ENCODE results near the gene VIT.

VIT gene

DNA sequence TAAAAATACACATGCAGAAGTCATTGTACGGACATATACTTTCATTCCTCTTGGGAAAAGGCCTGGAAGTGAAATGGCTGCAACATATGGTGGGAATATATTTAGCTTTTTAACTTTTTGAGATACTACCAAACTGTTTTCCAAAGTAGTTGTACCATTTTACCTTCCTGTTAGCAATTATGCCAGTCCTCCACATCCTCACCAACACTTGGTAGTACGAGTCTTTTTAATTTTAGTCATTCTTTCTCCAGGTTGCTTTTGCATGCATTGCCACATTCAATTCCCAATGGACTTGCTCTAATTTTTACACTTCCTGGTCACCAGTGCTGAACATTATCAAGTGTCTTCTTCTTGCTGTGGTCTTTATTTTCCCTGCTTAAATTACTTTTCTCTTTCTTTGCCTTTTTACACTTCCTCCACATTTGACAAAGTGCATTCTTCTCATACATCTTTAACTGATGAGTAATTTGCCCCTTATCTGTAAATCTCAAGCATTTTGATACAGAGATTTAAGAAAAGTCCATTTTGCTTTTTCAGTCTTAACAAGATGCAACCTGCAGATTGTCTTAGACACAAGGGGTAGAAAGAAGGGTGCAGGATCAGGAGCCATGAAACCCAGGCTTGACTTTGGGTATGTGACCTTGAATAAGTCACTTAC lies 14.5 kb downstream of the VIT start:
- no peak for DNase-seq

DNA sequence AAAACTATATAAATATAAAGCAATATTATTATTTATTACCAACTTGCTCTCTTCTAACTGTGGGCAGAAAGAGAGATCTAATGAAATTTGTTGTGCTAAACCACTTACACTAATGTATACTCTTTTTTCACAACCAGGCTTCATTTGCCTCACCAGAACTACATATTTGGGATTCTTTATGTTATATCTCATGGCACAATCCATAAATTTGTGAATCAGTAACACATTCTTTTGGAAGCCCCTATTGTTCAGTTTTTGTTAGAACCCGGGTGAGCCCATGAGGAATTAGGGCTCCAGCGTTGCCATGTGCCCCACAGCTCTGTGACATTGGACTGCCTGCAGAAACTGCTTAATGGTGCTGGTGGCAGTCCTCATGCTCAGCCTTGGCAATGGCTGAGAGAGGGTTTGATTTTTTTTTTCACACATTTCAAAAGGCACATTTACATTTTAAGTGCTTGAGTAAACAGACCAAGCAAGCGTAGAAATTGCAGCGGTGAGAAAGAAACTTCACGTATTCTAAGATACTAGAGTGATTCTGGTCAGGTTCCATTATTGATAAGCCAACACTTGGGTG lies 15.3 kb downstream of the VIT start:
- DNase-seq = no peak

DNA sequence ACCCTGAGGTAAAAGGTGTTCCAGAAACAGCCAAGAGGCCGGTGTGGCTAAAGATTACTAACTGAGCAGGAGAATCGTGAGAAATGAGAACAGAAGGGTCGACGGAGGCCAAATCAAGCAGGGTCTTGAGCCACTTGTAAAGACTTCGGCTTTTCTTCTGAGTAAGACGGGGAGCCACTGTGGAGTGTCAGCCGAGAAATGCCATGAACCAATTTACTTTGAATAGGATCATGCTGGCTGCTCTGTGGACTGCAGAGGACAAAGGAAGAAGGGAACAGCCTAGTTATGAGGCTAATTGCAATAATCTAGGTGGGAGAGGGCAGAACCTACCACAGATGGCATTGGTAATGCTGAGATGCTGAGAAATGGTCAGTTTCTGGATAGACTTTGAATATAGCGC lies 16.8 kb downstream of the VIT start:
- DNase-seq = no peak

DNA sequence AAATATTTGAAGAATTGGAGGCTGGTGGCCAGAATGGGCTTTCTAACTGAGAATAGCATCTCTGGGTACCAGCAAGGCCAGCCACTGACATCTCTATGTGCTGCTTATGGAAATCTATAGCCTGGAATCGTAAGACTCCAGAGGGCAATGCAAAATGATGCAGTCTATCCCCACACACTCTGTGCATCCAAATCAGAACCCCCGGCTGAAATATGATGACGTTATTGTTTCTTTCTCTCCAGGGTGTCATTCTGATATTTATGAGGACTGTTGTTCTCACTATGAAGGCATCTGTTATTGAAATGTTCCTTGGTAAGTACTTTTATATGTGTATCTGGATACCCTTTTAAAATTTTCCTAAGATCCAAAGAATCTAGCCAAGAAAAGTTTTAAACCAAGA lies 19.6 kb downstream of the VIT start:
- DNase-seq = no peak

DNA sequence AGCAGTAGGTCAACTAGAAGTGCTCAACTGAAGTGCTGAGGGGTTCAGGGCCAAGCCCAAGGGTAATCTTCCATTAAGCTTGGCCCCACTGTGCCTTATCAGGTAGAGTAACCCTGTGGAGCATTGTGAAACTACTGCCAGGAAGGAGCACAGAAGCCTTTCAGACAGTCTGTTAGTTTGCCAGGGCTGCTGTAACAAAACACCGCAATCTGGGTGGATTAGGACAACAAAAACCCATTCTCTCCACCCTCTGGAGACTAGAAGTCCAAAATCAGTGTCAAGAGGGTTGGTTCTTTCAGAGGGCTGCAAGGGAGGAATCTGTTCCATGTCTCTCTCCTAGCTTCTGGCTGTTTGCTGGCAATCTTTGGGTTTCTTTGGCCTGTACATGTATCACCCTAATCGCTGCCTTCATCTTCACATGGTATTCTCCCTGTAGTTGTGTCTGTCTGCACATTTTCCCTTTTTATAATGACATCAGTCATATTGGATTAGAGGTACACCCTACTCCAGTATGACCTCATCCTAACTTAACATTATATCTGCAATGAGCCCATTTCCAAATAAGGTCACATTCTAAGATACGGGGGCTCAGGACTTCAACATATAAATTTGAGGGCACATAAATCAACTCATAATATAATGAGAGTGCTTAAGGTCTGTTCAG lies 21.2 kb downstream of the VIT start:
- no peak for DNase-seq

DNA sequence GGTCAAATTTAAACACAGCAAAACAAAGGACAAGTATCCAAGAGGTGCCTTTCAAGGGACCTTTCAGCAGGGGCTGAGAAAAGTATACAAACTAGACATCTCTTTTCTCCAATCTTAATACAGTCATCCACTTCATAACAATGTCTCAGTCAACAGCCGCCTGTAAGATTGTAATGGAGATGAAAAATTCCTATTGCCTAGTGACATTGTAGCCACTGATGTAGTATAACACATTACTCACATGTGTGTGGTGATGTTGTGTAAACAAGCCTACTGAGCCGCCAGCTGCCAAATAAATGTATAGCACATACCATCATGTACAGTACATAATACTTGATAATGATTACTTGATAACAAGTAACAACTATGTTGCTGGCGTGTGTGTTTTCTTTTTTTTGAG lies 31.0 kb downstream of the VIT start:
- DNase-seq = no peak

DNA sequence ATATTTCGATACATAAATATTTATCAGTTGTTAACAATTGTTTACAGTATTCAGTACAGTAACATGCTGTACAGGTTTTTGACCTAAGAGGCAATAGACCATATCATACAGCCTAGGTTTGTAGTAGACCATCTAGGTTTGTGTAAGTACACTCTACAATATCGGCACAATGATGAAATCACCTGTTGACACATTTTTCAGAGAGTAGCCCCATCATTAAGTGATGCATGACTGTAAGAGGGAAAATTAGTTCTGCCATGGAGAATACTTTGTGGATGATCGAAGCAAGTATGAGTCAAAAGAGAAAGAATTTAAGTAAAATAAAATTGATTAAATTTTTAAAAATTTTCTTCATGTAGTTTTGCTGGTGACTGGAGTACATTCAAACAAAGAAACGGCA lies 32.6 kb downstream of the VIT start:
- no peak for DNase-seq

DNA sequence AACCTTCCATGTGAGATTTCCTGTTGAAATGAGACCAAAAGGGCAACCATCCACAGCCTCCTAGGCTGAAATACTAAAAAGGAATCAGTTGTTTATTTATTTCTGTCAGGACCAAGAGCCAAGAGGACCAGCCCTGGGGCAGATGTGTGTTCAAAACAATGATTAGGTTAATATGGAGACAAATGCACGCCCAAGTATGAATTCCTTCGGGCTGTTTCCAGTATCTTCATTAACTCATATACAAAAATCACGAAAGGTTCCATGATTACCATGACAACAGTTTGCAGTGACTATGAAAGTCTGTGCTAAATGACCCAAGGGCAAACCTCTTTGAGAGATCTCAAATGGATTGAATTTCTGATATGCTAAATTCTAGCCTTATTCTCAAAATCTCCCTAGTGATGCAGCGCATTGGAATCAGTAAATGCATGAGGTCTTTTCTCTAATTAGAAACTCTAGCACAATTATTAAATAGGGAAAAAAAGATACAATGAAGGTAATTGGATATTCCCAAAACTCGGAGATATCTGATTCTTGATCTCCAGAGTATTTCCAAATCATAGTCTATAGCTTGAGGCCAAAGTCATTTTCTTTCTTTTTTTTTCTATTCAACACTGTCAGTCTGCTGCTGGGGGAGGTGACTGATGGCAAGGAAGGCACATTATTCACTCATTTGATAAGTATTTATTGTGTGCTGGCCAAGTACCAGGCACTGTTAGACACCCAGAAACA lies 35.6 kb downstream of the VIT start:
- no peak for DNase-seq

DNA sequence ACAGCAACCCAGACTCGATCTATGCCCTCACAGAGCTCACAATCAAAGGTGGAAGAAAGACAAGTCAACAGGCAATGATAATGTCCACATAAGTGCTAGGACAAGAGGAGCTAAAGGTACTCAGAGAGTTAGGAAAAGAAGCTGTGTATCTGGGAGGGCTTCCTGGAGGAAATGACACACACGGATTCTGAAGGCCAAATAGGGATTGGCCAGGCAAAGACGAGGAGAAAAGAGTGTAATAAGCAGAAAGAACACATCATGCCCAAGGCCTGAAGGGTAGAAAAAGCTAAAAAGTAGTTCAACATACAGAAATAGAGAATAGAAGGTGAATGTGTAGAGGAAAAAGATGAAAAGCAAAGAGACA lies 36.1 kb downstream of the VIT start:
- no peak for DNase-seq

DNA sequence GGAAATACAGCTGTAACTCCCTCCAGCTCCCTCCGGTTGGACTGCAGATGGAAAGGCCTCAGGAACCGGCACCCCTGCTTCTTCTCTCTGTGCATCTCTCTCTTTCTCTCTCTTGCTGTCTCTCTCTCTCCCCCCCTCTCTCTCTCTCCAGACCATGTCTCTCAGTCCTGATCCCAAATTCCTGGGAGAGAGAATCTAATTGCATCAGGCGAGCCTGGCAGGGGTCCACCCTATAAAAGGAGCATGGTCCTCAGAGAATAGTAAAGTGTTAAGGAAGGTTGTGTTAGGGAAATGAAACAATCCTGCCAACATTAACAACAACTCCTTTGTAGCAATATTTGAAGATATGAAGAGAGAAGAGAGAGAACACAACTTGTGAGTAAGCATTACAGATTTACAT lies 36.7 kb downstream of the VIT start:
- no peak for DNase-seq

DNA sequence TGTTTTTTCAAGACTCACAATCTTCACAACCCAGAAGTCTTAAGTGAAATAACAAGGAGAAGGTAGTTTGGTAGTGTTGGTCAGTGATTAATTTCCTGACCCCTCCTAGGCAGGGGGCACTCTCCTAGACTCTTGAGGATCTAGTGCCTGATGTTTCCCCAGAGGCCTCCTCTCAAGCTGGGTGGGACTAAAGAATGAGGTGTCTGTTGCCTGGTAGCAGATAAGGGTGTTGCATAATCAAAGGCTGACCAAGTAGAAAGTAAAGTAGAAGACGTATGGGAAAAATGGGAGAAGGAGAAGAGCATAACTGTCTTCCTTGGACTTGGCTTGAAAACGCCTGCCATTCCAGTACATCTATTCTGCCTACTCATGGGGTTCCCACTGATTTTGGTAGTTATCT lies 37.8 kb downstream of the VIT start:
- DNase-seq = no peak

DNA sequence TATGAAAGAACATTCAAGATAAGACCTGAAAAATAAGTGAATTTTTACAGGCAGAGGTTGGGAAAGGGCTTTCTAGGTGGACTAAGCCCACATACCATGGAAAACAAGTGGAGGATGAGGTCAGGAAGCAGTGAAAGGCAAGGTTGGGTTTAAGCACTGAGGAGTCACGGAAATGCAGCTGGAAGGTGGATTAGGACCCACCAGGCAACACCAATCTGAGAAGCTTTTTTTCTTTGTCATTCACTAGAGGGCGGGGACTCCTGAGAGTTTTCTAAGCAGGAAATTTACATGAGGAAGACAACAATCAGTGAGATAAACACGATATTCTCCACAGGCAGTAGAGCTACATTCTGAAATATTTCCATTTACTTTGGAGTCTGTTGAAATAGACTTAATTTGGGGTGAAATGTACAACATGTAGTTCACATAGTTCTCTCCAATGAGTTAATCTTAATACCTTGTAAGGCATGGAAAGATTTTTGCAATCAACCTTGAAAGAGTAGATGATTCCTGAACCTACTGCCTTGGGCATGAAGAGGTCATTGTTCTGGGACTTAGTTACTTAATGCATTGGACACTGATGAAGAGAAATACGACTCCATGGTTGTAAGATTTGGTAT lies 40.7 kb downstream of the VIT start:
- DNase-seq = no peak

DNA sequence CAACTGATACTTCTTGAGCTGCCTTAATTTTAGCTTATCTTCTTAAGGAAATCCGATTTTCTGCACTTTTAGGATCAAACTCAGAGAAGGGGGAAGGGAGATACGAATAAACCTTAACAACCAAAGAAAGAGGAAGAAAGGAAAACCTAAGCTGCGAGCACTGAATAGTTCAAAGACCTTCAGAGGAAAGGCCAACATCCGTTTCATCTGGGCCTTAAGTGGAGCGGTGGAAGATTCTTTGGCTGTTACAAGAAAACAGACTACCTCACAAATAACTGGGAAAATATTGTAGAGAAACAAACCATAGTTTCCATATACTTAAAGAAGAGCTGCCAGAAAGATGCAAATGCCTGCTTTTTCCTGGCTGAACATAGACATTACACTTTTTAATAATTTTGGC lies 43.6 kb downstream of the VIT start:
- no peak for DNase-seq

DNA sequence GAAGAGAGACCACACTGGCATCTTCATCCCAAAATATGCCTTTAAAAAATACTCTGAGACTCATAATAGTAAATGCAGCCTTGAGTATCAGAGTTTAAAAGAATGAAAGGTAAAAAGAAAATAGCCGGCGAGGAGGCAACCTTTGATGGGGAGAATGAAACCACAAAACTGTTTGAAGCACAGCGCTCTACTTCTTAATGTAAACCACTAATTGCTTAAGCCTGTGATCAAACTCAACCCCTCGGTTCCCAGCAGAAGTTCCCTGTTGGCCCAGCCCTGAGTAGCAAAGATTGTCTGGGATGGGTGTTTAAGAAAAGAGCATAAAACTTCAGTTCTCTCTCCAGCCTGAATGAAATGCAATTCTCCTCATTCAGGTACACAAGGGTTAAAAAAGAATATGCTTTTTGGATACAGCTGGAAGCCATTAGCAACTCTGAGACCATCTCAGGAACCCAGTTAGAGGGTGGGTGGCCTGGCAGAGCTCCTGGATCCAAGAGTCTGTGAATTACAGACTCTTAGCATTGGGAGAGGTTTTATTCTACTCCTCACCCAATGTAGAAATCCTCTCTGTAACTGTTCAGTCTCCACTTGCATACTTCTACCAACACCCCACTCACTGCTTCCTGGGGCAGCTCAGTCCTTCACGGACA lies 44.8 kb downstream of the VIT start:
- no peak for DNase-seq

DNA sequence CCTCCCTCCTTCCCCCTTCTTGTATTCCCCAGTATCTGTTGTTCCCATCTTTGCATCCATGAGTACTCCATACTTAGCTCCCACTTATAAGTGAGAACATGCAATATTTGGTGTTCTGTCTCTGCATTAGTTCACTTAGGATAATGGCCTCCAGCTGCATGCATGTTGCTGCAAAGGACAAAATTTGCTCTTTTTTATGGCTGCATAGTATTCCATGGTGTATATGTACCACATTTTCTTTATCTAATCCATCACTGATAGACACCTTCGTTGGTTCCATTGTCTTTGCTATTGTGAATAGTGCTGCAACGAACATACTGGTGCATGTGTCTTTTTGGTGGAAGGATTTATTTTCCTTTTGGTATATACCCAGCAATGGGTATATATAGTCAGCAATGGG lies 47.4 kb downstream of the VIT start:
- no peak for DNase-seq

DNA sequence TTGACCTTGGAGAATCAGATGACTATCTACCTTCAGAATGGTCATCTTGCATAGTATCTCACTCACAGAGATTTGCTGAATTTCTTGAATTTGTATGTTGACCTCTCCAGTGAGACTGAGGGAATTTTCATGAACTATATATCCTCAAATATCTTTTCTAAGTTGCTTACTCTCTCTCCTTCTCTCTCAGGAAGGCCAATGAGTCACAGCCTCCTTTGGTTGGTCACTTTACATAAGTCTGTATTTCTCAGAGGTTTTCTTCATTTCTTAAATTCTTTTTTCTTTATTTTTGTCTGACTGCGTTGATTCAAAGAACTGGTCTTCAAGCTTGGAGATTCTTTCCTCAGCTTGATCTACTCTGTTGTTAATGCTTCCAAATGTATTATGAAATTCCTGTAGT lies 51.7 kb downstream of the VIT start:
- no peak for DNase-seq

DNA sequence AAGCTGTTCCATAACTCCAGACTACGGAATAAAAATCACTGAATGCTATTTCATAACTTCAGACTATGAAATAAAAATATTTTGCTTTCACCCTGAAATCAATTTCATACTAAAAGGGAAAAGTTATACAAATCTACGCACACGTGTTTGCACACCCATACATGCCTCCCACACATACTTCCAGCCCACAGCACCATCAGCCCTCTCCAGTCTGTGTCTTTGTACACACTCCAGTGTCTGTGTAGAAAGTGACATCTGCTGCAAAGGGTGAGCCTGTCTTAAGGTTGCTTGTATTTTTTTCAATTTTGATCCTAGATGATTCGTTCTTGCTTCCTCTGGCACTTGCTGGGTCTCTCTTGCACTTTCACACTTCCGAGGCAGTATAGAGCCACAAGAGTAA lies 53.6 kb downstream of the VIT start:
- DNase-seq = no peak

DNA sequence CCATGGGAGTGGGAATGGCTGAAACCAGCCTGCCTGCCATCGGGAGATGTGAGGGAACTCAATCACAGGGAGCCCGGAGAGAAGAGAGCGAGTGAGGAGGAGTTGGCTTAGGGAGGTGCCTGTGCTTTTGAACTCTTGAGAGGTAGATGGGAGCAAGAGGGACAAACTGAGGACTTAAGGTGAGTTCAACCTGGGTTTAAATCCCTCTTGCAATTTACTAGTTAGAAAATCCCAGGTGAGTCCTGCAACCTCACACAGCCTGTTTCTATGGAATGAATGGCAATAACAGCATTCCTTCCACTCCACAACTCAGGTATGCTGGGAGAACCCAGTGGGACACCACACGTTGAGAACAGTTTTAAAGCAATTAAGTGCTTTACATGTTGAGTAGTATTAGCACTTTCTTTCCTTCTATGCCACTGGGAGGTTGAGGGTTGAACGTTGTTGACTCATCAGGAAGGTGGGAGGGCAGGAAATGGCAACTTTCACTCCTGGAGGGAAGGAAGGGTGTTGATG lies 57.3 kb downstream of the VIT start:
- DNase-seq = peak; percentile 59

DNA sequence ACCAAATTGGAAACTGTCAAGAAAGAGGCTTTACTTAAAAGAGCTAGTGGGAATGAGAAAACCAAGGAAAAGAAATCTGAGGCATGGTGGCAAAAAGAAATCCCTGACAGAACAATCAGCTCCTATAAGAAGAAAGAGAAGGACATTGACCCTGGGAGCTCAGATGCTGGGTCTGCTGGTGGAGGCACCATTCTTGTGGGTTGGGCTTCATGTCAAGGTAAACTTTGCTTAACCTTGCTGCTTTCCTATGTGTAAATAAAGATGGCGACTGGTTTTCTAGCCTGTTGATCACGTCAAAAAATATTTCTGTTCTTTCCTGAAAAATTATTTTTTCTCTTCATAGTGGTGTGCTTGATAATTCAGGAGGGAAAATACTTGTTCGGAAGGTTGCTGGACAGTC lies 58.1 kb downstream of the VIT start:
- DNase-seq = no peak

DNA sequence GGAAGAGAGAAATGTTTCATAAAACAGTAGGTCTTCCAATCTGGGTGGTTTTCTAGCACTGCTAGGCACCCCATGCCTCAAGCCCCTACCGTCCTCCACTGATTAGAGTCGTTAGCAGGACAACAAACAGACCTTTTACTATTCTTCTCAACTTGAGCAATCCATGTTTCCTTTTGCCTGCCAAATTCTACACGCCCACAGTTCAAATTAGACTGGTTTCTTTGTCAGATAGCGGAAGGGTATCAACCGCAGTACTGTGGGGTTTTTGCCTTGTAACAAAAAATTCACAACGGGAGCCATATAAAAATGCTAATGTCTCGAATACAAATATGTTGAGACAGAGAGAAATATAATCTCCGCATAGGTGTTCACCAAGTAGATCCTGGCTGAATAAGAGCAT lies 59.9 kb downstream of the VIT start:
- no peak for DNase-seq

DNA sequence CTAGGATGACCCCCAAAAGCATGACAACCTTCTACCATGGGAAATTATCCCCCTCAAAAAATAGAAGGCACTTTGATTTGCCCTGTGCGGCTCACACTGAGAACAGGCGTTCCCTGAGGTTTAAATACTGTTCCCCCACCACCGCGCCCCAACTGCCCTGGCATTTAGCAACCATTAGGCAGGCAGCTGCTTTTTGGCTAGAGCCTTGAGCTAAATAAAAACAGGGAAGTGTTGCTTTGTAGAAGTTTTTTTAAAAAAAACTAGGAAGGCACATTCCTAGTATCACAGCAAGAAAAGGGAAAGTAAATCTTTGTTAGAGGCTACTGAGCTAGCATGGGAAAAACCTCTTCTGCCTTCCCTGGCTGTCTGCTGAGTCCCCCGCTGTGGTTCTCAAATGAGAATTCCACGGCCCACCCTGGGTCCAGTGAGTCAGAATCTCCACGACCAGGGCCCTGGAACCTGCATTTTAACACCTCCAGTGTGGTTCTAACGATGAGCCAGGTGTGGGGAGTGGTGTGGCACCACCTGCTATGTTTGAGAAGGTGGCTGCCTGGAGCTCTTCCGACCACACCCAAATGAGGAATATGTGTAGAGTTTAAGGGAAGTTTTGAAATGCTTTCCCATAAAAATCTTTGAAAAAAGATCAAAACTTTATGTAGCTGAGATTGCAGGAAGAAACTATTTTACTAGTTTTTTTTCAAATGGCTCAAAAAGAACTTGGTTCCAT lies 66.4 kb downstream of the VIT start:
- no peak for DNase-seq

DNA sequence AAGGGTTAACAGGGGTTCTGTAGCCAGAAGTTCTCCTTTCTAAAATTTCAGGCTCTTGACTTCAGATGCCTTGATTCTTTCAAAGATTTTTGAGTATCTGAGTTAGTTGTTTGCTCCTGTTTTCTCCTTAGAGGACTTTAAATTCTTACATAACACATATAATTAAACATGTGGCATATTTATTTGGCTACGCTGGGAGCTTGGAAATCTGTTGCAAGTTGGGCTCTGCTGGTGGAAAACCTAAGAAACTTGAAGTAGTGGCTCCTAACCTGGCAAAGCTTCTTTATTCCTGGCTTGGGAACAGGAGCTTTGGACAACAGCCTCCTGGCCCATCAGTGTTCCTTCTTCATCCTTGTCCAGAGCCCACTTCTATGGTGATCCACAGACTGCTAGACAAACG lies 72.6 kb downstream of the VIT start:
- no peak for DNase-seq
